Endothelial cell of umbilical vein (primary cell): Measurements from ENCODE around the gene ENO2. TPM values are rescaled to one million over a fixed set of nuclear protein-coding genes. Genes with fewer than 3 reads are reported as not detected.

ENCODE experiments used
- BruUV-seq: library from RNA; stranded (reverse); fragments of 400-500 nt; replicated peaks from 2 replicates; lab custom pipeline; 2021; lab: Mats Ljungman, UMichigan
- CTCF ChIA-PET: fragments of 300-600, 350-600 bp; sonication (Branson Sonifier 250); formaldehyde crosslinking; loops from one replicate; lab custom pipeline; 2021; ENCODE audit warnings: antibody characterized with exemption, inconsistent platforms; lab: Charles Lee
- POLR2A ChIA-PET: fragments of 300-600, 350-600 bp; sonication (Branson Sonifier 250); formaldehyde crosslinking; loops from one replicate; lab custom pipeline; 2021; ENCODE audit warnings: antibody characterized with exemption, inconsistent platforms; lab: Charles Lee
- DNase-seq: peaks from one replicate; pipeline ENCODE4 v3.0.0-alpha.2; 2011; ENCODE audit warnings: low read depth, low spot score
- FAIRE-seq: peaks from 2 replicates; lab custom pipeline; 2011; peaks lifted over from hg19 to GRCh38; lab: Jason Lieb, UNC
- H2AFZ ChIP-seq: 2 replicates; pipeline ENCODE4 v1.6.0; 2012; ENCODE audit warnings: low read depth, low read length, control low read depth, inconsistent platforms
- H3K27ac ChIP-seq: 2 replicates; pipeline ENCODE4 v1.5.1; 2011; ENCODE audit warnings: low read depth, mild to moderate bottlenecking, control low read depth, low read length, moderate library complexity; ENCODE audit not compliant: insufficient read depth
- H3K27me3 ChIP-seq, 2 experiments: 2 replicates each; pipeline versions ENCODE4 v1.6.0 to v1.6.1; 2011; ENCODE audit warnings: low read length in 2 of 2, mixed read lengths in 1 of 2; ENCODE audit not compliant: control insufficient read depth in 2 of 2, insufficient read depth in 2 of 2
- H3K36me3 ChIP-seq, 2 experiments: 2 replicates in 1 of 2; 3 replicates in 1 of 2; pipeline ENCODE4 v1.5.1; 2011; ENCODE audit warnings: low read length in 2 of 2, mild to moderate bottlenecking in 1 of 2, moderate library complexity in 1 of 2; ENCODE audit not compliant: control insufficient read depth in 2 of 2, insufficient read depth in 2 of 2; ENCODE audit errors: extremely low read depth in 1 of 2
- H3K4me1 ChIP-seq: 3 replicates; pipeline ENCODE4 v1.5.1; 2011; ENCODE audit warnings: mild to moderate bottlenecking, low read length; ENCODE audit not compliant: control insufficient read depth, insufficient read depth; ENCODE audit errors: extremely low read depth
- H3K4me2 ChIP-seq: 2 replicates; pipeline ENCODE4 v1.6.1; 2011; ENCODE audit warnings: low read length, control low read depth, mixed read lengths; ENCODE audit not compliant: insufficient read depth
- H3K4me3 ChIP-seq, 3 experiments: fragments of 200-600 bp in 1 of 3; sonication (generic), shearing (Covaris generic) in 1 of 3; replicated peaks in 1 of 3; 2 replicates each; pipeline ENCODE4 v1.5.1; 2011 to 2016; ENCODE audit warnings: control low read depth in 3 of 3, low read length in 3 of 3, mild to moderate bottlenecking in 2 of 3, inconsistent platforms in 1 of 3, low read depth in 1 of 3, moderate library complexity in 1 of 3; ENCODE audit not compliant: insufficient read depth in 1 of 3
- H3K79me2 ChIP-seq: 2 replicates; pipeline ENCODE4 v1.6.0; 2012; ENCODE audit warnings: low read length, inconsistent platforms; ENCODE audit not compliant: control insufficient read depth, insufficient read depth
- H3K9ac ChIP-seq: replicated peaks from 2 replicates; pipeline ENCODE3; 2011; ENCODE audit warnings: low read length, control low read depth; ENCODE audit not compliant: insufficient read depth; ENCODE audit errors: extremely low read depth
- H3K9me1 ChIP-seq: replicated peaks from 3 replicates; pipeline ENCODE4 v1.6.0; 2011; ENCODE audit warnings: mild to moderate bottlenecking, low read length; ENCODE audit not compliant: control insufficient read depth, insufficient read depth; ENCODE audit errors: extremely low read depth
- H3K9me3 ChIP-seq: replicated peaks from 2 replicates; pipeline ENCODE4 v1.5.1; 2012; ENCODE audit warnings: low read length, inconsistent platforms; ENCODE audit not compliant: control insufficient read depth, insufficient read depth
- H4K20me1 ChIP-seq: replicated peaks from 2 replicates; pipeline ENCODE3; 2011; ENCODE audit warnings: mild to moderate bottlenecking, low read length; ENCODE audit not compliant: control insufficient read depth, insufficient read depth; ENCODE audit errors: extremely low read depth
- EZH2 ChIP-seq: IDR thresholded peaks from 2 replicates; pipeline ENCODE4 v1.6.1; 2012; ENCODE audit warnings: borderline replicate concordance, low read depth, mild to moderate bottlenecking, moderate library complexity, low read length, inconsistent platforms; ENCODE audit not compliant: severe bottlenecking
- FOS ChIP-seq: IDR thresholded peaks from 2 replicates; pipeline ENCODE4 v1.6.1; 2011; ENCODE audit warnings: mild to moderate bottlenecking, low read length, moderate library complexity, borderline replicate concordance; ENCODE audit not compliant: insufficient read depth
- GATA2 ChIP-seq: IDR thresholded peaks from 2 replicates; pipeline ENCODE4 v1.7.0; 2011; ENCODE audit warnings: low read depth, mild to moderate bottlenecking, moderate library complexity, mixed read lengths, low read length; ENCODE audit not compliant: insufficient read length, insufficient read depth
- JUN ChIP-seq: IDR thresholded peaks from 2 replicates; pipeline ENCODE4 v1.6.1; 2011; ENCODE audit warnings: borderline replicate concordance, low read depth; ENCODE audit not compliant: insufficient read length, insufficient read depth
- MYC ChIP-seq: IDR thresholded peaks from one replicate; pipeline ENCODE4 v1.6.1; 2011; ENCODE audit warnings: mild to moderate bottlenecking, low read depth, low read length
- POLR2A ChIP-seq: IDR thresholded peaks from 2 replicates; pipeline ENCODE4 v1.6.1; 2012; ENCODE audit warnings: low read depth, mild to moderate bottlenecking, control low read depth, low read length
- POLR2AphosphoS5 ChIP-seq: IDR thresholded peaks from 2 replicates; pipeline ENCODE4 v1.6.1; 2012; ENCODE audit warnings: low read depth, mild to moderate bottlenecking, control low read depth, low read length, moderate library complexity; ENCODE audit not compliant: insufficient read depth
- dilution Hi-C: fragments of 300-500 bp; cut with MboI; formaldehyde crosslinking; loops from one replicate; pipeline ENCODE4 v1.15.0; 2019; ENCODE audit warnings: low sequenced_read_pairs; ENCODE audit not compliant: extremely low pct_ligation_motif_present
- intact Hi-C: fragments of 100-400 bp; cut with micrococcal nuclease; formaldehyde crosslinking; loops from one replicate; pipeline ENCODE4 v1.10.0; 2022
- polyA plus RNA-seq, 4 experiments: library from polyadenylated mRNA; depleted of rRNA in 3 of 4; stranded (reverse) in 3 of 4; unstranded in 1 of 4; fragments of >200 nt; gene quantifications; 2 replicates each; pipeline versions ENCODE4 v1.2.1 to v1.2.3, GENCODE V29; 2011 to 2012; ENCODE audit warnings: missing spikeins in 1 of 4
- total RNA-seq: library from RNA; stranded (reverse); gene quantifications from 2 replicates; pipeline ENCODE4 v1.2.3, GENCODE V29; 2021
- TF ChIP-seq, protein P1 (sequence below): IDR thresholded peaks from 2 replicates; pipeline ENCODE4 v1.6.1; 2011; ENCODE audit not compliant: insufficient read depth, insufficient read length
- TF ChIP-seq, protein P2 (sequence below), 2 donors: IDR thresholded peaks; 1 replicate in 1 of 2; 2 replicates in 1 of 2; pipeline ENCODE4 v1.5.1; 2011; ENCODE audit warnings: low read length in 2 of 2, mild to moderate bottlenecking in 2 of 2, moderate library complexity in 2 of 2, control low read depth in 1 of 2, inconsistent platforms in 1 of 2, low read depth in 1 of 2; ENCODE audit not compliant: insufficient read depth in 1 of 2; ENCODE audit errors: extremely low read depth in 1 of 2

ENO2 gene
- total and polyA plus RNA-seq, 2 donors (not counting 3 experiments of a cell fraction or from before 2014, with no cell fraction given): 11.4 to 18.6 TPM

DNA sequence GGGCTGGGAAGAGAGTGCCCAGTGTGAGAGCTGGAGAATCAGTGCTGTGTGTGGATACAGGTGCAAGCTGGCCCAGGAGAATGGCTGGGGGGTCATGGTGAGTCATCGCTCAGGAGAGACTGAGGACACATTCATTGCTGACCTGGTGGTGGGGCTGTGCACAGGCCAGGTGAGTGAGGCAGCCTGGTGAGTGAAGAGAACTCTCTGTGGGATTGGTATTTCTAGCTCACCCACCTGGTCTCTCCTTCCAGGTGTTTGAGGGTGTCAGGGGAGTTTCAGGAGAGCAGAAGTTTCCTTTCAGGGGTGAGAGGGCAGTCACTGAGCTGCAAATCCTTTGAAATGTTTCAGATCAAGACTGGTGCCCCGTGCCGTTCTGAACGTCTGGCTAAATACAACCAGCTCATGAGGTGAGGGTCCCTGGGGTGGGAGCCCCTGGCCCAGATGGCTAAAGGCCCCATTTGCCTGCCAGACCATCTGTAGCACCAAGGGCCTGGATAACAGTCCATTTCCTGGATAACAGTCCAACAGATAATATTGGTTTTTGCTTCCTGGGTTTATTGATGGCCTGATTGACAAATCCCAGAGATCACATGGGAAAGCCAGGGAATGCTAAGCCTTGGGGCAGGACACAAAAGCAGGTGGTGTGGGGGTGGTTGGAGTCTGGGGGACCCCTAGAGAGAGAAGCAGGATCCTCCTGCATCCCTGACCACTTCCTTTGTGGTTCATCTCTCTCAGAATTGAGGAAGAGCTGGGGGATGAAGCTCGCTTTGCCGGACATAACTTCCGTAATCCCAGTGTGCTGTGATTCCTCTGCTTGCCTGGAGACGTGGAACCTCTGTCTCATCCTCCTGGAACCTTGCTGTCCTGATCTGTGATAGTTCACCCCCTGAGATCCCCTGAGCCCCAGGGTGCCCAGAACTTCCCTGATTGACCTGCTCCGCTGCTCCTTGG is 7.9 kb downstream of the ENO2 start:
- Histone ChIP-seq H3K4me2 (no peak overlapping the region), H3K27me3 (no peaks in the 10 kb centered on the region), H3K36me3 (no peaks in the 10 kb centered on the region), H3K4me3 (no peak overlapping the region), H3K4me1 (peaks cover 29% of the 10 kb centered on the region), H3K27ac (no peak overlapping the region), H3K79me2 (peaks cover 8% of the 10 kb centered on the region), H3K9ac (no peak overlapping the region), H2AFZ (no peak overlapping the region), H4K20me1 (no peaks in the 10 kb centered on the region), H3K9me1 (no peaks in the 10 kb centered on the region), H3K9me3 (no peaks in the 10 kb centered on the region)
- POLR2A ChIA-PET: no interaction called here
- intact Hi-C loops (no loop called here), dilution Hi-C loops (no loop called here)
- no peak for DNase-seq
- TF ChIP-seq JUN (no peak), POLR2A (no peak), POLR2AphosphoS5 (no peak)
- TF ChIP-seq, protein P1, sequence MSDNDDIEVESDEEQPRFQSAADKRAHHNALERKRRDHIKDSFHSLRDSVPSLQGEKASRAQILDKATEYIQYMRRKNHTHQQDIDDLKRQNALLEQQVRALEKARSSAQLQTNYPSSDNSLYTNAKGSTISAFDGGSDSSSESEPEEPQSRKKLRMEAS: no peak
- BruUV-seq: no TSS peak
- CTCF ChIA-PET: interaction anchor here (1.0 to 1.8 kb wide), 3 partner anchors 15 to 53 kb away, joined by 3 to 6 read pairs (median 6); no protein-coding TSS in a partner anchor
- FAIRE-seq: no peak

DNA sequence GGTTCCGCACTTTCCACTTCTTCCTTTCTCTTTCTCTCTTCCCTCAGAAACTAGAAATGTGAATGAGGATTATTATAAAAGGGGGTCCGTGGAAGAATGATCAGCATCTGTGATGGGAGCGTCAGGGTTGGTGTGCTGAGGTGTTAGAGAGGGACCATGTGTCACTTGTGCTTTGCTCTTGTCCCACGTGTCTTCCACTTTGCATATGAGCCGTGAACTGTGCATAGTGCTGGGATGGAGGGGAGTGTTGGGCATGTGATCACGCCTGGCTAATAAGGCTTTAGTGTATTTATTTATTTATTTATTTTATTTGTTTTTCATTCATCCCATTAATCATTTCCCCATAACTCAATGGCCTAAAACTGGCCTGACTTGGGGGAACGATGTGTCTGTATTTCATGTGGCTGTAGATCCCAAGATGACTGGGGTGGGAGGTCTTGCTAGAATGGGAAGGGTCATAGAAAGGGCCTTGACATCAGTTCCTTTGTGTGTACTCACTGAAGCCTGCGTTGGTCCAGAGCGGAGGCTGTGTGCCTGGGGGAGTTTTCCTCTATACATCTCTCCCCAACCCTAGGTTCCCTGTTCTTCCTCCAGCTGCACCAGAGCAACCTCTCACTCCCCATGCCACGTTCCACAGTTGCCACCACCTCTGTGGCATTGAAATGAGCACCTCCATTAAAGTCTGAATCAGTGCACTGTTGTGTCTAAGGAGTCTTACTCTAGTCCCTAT is 8.8 kb downstream of the ENO2 start:
- TF ChIP-seq GATA2 (no peak), POLR2A (no peak), MYC (no peak), FOS (no peak), POLR2AphosphoS5 (no peak), JUN (no peak), EZH2 (no peak)
- TF ChIP-seq, protein P1: no peak
- TF ChIP-seq, protein P2, sequence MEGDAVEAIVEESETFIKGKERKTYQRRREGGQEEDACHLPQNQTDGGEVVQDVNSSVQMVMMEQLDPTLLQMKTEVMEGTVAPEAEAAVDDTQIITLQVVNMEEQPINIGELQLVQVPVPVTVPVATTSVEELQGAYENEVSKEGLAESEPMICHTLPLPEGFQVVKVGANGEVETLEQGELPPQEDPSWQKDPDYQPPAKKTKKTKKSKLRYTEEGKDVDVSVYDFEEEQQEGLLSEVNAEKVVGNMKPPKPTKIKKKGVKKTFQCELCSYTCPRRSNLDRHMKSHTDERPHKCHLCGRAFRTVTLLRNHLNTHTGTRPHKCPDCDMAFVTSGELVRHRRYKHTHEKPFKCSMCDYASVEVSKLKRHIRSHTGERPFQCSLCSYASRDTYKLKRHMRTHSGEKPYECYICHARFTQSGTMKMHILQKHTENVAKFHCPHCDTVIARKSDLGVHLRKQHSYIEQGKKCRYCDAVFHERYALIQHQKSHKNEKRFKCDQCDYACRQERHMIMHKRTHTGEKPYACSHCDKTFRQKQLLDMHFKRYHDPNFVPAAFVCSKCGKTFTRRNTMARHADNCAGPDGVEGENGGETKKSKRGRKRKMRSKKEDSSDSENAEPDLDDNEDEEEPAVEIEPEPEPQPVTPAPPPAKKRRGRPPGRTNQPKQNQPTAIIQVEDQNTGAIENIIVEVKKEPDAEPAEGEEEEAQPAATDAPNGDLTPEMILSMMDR (IDR thresholded peaks at IDR 0.05; ENCODE audit: extremely low read depth in 1 of 2, insufficient read depth in 1 of 2, low read depth in 1 of 2, low read length in 2 of 2): no peak
- no peaks in the 10 kb centered on the region for H4K20me1 ChIP-seq
- H2AFZ ChIP-seq: no peak overlapping the region
- no TSS peak for BruUV-seq
- H3K4me2 ChIP-seq: no peak overlapping the region
- FAIRE-seq (no peak), DNase-seq (no peak)
- H3K9me1 ChIP-seq: no peaks in the 10 kb centered on the region
- ChIA-PET POLR2A (no interaction called here), CTCF (interaction anchor here (1.2 to 4.3 kb wide), 6 partner anchors 14 to 54 kb away, joined by 6 to 94 read pairs (median 29); partner anchors contain the start of genes C12orf57 and RNU7-1)
- no peak overlapping the region for H3K9ac ChIP-seq
- peaks cover 13% of the 10 kb centered on the region for H3K79me2 ChIP-seq
- H3K9me3 ChIP-seq: no peaks in the 10 kb centered on the region
- intact Hi-C loops (no loop called here), dilution Hi-C loops (no loop called here)
- H3K27me3 ChIP-seq: no peaks in the 10 kb centered on the region
- peaks cover 29% of the 10 kb centered on the region for H3K4me1 ChIP-seq
- H3K27ac ChIP-seq: no peak overlapping the region
- H3K4me3 ChIP-seq: no peak overlapping the region
- H3K36me3 ChIP-seq: no peaks in the 10 kb centered on the region
